ENCODE data around the gene RAD51D.
A peak's percentile ranks its signal among the peaks of the same experiment; 100 is the strongest.
"Not testable (repeated sequence)": the region's sequence is repeated elsewhere in the genome, so short reads cannot be mapped to it uniquely, and the experiment has no call there.

The RAD51D gene

GRCh38 chr17:35138218-35138617, 18.6 kb upstream of the RAD51D start:
- no peak for DNase-seq

- DNase-seq, result no peak
Measured at GRCh38 chr17:35135322-35135721, 15.7 kb upstream of the RAD51D start.

GRCh38 chr17:35132816-35133550, 13.3 kb upstream of the RAD51D start:
- no peak for DNase-seq

- no peak for DNase-seq
Measured at GRCh38 chr17:35132099-35132498, 12.4 kb upstream of the RAD51D start.

GRCh38 chr17:35130392-35130791, 10.7 kb upstream of the RAD51D start:
- no peak for DNase-seq

- DNase-seq, result no peak
Measured at GRCh38 chr17:35129973-35130351, 10.3 kb upstream of the RAD51D start.

- DNase-seq, result no peak
Measured at GRCh38 chr17:35129154-35129972, 9.7 kb upstream of the RAD51D start.

- DNase-seq, result no peak
Measured at GRCh38 chr17:35127751-35128514, 8.3 kb upstream of the RAD51D start.

- DNase-seq, result no peak
Measured at GRCh38 chr17:35121315-35121714, 1.7 kb upstream of the RAD51D start, which contains the start of gene FNDC8. TSS of gene FNDC8 (plus strand) at chr17:35121615. CDS start at chr17:35121694, 79 bp downstream.

GRCh38 chr17:35117984-35118383, 1.7 kb downstream of the RAD51D start:
- DNase-seq, result peak; percentile 3

GRCh38 chr17:35116845-35117244, 2.8 kb downstream of the RAD51D start:
- no peak for DNase-seq

- DNase-seq, result not testable (repeated sequence)
Measured at GRCh38 chr17:35110791-35111190, 8.9 kb downstream of the RAD51D start.

- no peak for DNase-seq
Measured at GRCh38 chr17:35104844-35105450, 14.7 kb downstream of the RAD51D start.

GRCh38 chr17:35103271-35103670, 16.4 kb downstream of the RAD51D start:
- no peak for DNase-seq

- no peak for DNase-seq
Measured at GRCh38 chr17:35101725-35102124, 17.9 kb downstream of the RAD51D start.

- no peak for DNase-seq
Measured at GRCh38 chr17:35101036-35101435, 18.6 kb downstream of the RAD51D start.

- DNase-seq, result no peak
Measured at GRCh38 chr17:35099908-35100307, 19.8 kb downstream of the RAD51D start.

GRCh38 chr17:35097776-35098175, 21.9 kb downstream of the RAD51D start:
- no peak for DNase-seq

GRCh38 chr17:35095741-35096140, 23.9 kb downstream of the RAD51D start:
- DNase-seq, result no peak

- DNase-seq, result no peak
Measured at GRCh38 chr17:35094902-35095301, 24.8 kb downstream of the RAD51D start.

- not testable (repeated sequence) for DNase-seq
Measured at GRCh38 chr17:35090707-35091106, 29.0 kb downstream of the RAD51D start.

- no peak for DNase-seq
Measured at GRCh38 chr17:35089586-35090296, 29.9 kb downstream of the RAD51D start.

Data from NCI-H187 treated with DMSO at 0.1 percent for 48 hours (cell line).